SK-N-SH (cell line): ENCODE data around the gene LLGL2. TPM values are rescaled to one million over a fixed set of nuclear protein-coding genes. Genes with fewer than 3 reads are reported as not detected.

Experiments used
- CTCF ChIA-PET: fragments of 300-600, 350-600 bp; formaldehyde crosslinking; extraction: SDS; loops from one replicate; lab custom pipeline; 2021; lab: Yijun Ruan, JAX
- POLR2A ChIA-PET: fragments of 350-600 bp; sonication (Branson Sonifier 250); formaldehyde crosslinking; extraction: SDS; loops from one replicate; lab custom pipeline; 2020; ENCODE audit warnings: antibody characterized with exemption, inconsistent platforms; lab: Yijun Ruan, JAX
- DNase-seq: peaks from one replicate; pipeline ENCODE4 v3.0.0; 2012
- H2AFZ ChIP-seq: fragments of 200-600 bp; sonication (generic); 2 replicates; pipeline ENCODE4 v1.8.1; 2016; ENCODE audit warnings: antibody characterized with exemption, mild to moderate bottlenecking, low read depth
- H3F3A ChIP-seq: fragments of 200-600 bp; sonication (generic); replicated peaks from 2 replicates; pipeline ENCODE3; 2016; ENCODE audit warnings: antibody characterized with exemption, mild to moderate bottlenecking; ENCODE audit not compliant: insufficient read depth
- H3K27ac ChIP-seq, 2 experiments: fragments of 200-500 bp in 1 of 2; fragments of 200-600 bp in 1 of 2; sonication (Bioruptor generic) in 1 of 2; sonication (generic), shearing (Covaris generic) in 1 of 2; 2 replicates each; pipeline versions ENCODE4 v1.5.1 to v1.6.1; 2014 to 2016; ENCODE audit warnings: low read depth in 2 of 2, inconsistent platforms in 1 of 2, low read length in 1 of 2, mild to moderate bottlenecking in 1 of 2, mixed read lengths in 1 of 2
- H3K27me3 ChIP-seq: fragments of 200-600 bp; sonication (generic), shearing (Covaris generic); 2 replicates; pipeline ENCODE4 v1.6.1; 2016; ENCODE audit warnings: mixed run types; ENCODE audit not compliant: insufficient read depth
- H3K36me3 ChIP-seq, 2 experiments: fragments of 200-500 bp in 1 of 2; fragments of 200-600 bp in 1 of 2; sonication (Bioruptor generic) in 1 of 2; sonication (generic) in 1 of 2; replicated peaks in 1 of 2; 2 replicates each; pipeline versions ENCODE3 to v1.5.1; 2014 to 2016; ENCODE audit warnings: low read length in 1 of 2, mild to moderate bottlenecking in 1 of 2; ENCODE audit not compliant: insufficient read depth in 2 of 2, control insufficient read depth in 1 of 2
- H3K4me1 ChIP-seq, 2 experiments: fragments of 200-500 bp in 1 of 2; fragments of 200-600 bp in 1 of 2; sonication (Bioruptor generic) in 1 of 2; sonication (generic), shearing (Covaris generic) in 1 of 2; 2 replicates each; pipeline versions ENCODE4 v1.5.1 to v1.6.1; 2014 to 2016; ENCODE audit warnings: low read depth in 1 of 2, low read length in 1 of 2, mixed run types in 1 of 2; ENCODE audit not compliant: insufficient read depth in 2 of 2, control insufficient read depth in 1 of 2
- H3K4me2 ChIP-seq: fragments of 200-600 bp; sonication (generic), shearing (Covaris generic); 2 replicates; pipeline ENCODE4 v1.6.1; 2017; ENCODE audit warnings: mixed run types
- H3K4me3 ChIP-seq, 2 experiments: fragments of 200-500 bp in 1 of 2; fragments of 200-600 bp in 1 of 2; sonication (Bioruptor generic) in 1 of 2; sonication (generic), shearing (Covaris generic) in 1 of 2; 2 replicates each; pipeline versions ENCODE4 v1.5.1 to v1.8.1; 2014 to 2016; ENCODE audit warnings: low read depth in 2 of 2, inconsistent platforms in 1 of 2, low read length in 1 of 2, mild to moderate bottlenecking in 1 of 2, mixed read lengths in 1 of 2, moderate library complexity in 1 of 2
- H3K79me2 ChIP-seq: fragments of 200-600 bp; sonication (generic); 2 replicates; pipeline ENCODE4 v1.8.1; 2017; ENCODE audit warnings: mild to moderate bottlenecking; ENCODE audit not compliant: insufficient read depth
- H3K9ac ChIP-seq: fragments of 200-600 bp; sonication (generic); 2 replicates; pipeline ENCODE4 v1.6.1; 2017; ENCODE audit warnings: mixed run types
- H3K9me2 ChIP-seq: fragments of 200-600 bp; sonication (generic); 2 replicates; pipeline ENCODE4 v1.6.1; 2017; ENCODE audit warnings: mixed run types
- H3K9me3 ChIP-seq: fragments of 200-600 bp; sonication (generic); 2 replicates; pipeline ENCODE4 v1.6.1; 2017; ENCODE audit warnings: mixed run types, mild to moderate bottlenecking, moderate library complexity
- H4K20me1 ChIP-seq: fragments of 200-600 bp; sonication (generic); 2 replicates; pipeline ENCODE4 v1.6.1; 2017; ENCODE audit warnings: mild to moderate bottlenecking, mixed run types; ENCODE audit not compliant: insufficient read depth
- ELF1 ChIP-seq: IDR thresholded peaks from 2 replicates; pipeline ENCODE4 v1.4.0; 2012
- EP300 ChIP-seq, 2 experiments: IDR thresholded peaks; 2 replicates each; pipeline versions ENCODE4 v1.4.0 to v1.6.1; 2012; ENCODE audit warnings: borderline replicate concordance in 1 of 2, low read depth in 1 of 2, low read length in 1 of 2
- MAX ChIP-seq: IDR thresholded peaks from 2 replicates; pipeline ENCODE4 v1.4.0; 2012; ENCODE audit warnings: low read depth
- PBX3 ChIP-seq: IDR thresholded peaks from 2 replicates; pipeline ENCODE4; 2012
- SIN3A ChIP-seq: IDR thresholded peaks from 2 replicates; pipeline ENCODE4 v1.6.1; 2012; ENCODE audit warnings: low read depth, mild to moderate bottlenecking, low read length, moderate library complexity, borderline replicate concordance
- WGBS: methylation state at CpG from one replicate; pipeline ENCODE4 v1.1.6; 2017; ENCODE audit warnings: low lambda C conversion rate; 5-methylcytosine and 5-hydroxymethylcytosine counted together
- polyA plus RNA-seq, 3 experiments: library from polyadenylated mRNA; depleted of rRNA; stranded (reverse); fragments of >200 nt; gene quantifications; 2 replicates each; pipeline ENCODE4 v1.2.3, GENCODE V29; 2012
- TF ChIP-seq, protein P1 (sequence below): fragments of 150-350 bp; IDR thresholded peaks from 2 replicates; pipeline ENCODE4 v1.6.1; 2016; ENCODE audit warnings: mild to moderate bottlenecking, low read depth, low read length
- TF ChIP-seq, protein P2 (sequence below): IDR thresholded peaks from 2 replicates; pipeline ENCODE4 v1.4.0; 2012; ENCODE audit warnings: low read depth, borderline replicate concordance

LLGL2 gene
- polyA plus RNA-seq, 1 of the 3 experiments (the other 2 are of a cell fraction): 6.7 TPM

DNA sequence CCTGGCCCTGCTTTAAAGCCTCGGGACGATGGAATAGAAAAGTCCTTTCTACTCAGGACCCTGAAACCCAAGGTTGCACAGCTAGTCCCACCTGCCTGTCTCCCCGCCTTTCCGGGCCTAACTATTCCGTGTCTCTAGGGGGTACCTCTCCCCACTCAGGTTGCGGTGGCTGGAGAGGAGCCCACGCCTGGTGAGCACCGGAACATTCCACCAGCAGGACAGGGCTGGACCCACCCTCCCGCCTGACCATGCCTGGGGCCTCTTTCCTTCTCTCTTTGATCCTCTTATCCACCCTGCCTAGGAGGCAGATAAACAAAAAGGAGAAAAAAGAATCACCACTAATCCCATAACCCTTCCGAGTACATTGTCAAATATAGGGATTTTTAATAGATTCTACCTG is 10.9 kb downstream of the LLGL2 start (continued):
- no peak for TF ChIP-seq PBX3

DNA sequence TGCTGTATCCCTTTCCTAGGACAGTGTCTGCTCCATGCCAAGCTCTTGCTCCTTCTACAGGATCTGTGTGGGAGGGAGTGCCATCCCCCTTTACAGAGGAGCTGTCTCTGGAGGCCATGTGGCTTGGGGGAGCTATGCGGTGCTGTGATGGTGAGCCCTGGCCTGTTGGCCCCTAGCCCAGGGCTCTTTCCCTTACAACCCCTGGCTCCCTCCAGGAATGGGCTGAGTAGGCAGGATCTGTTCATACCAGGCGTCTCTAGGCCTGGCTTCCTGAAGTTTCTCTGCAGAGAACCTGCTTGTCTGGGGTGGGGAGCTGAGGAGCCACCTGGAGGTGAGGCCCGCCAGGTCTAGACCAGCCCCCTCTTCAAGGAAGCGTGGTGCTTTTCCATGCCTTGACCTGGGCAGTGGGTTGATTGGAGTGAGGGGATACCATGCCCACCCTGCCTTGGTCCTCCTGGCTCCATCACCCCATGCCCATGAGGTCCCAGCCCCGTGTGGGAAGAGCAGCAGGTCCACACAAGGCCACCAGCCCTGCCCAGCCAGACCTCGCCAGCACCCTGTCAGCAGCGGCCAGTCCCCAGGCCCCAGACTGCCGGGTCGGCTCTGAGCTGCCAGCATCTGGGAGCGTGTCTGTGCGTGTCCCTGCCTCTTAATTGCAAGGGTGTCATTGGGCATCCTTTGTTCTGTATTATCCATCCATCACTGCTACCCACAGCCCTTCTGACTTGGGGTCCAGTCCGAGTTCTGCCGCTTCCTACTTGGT is 14.7 kb downstream of the LLGL2 start:
- POLR2A ChIA-PET: interaction anchor here (0.7 to 0.8 kb wide), 3 partner anchors 11 to 24 kb away, joined by 3 read pairs; partner anchors contain the start of gene TSEN54
- peak overlapping the region in 1 of 2 experiments; percentile 22; a peak in 1 of 4 replicates for H3K27ac ChIP-seq
- H3K36me3 ChIP-seq: no peaks in the 10 kb centered on the region
- H2AFZ ChIP-seq: no peak overlapping the region
- peaks cover 0 to 15% of the 10 kb centered on the region in 2 experiments; a peak in 1 of 4 replicates for H3K4me1 ChIP-seq
- no peaks in the 10 kb centered on the region for H3K9me2 ChIP-seq
- DNase-seq: peak; percentile 70
- no peaks in the 10 kb centered on the region for H3K27me3 ChIP-seq
- no peaks in the 10 kb centered on the region for H3F3A ChIP-seq
- TF ChIP-seq, protein P1, sequence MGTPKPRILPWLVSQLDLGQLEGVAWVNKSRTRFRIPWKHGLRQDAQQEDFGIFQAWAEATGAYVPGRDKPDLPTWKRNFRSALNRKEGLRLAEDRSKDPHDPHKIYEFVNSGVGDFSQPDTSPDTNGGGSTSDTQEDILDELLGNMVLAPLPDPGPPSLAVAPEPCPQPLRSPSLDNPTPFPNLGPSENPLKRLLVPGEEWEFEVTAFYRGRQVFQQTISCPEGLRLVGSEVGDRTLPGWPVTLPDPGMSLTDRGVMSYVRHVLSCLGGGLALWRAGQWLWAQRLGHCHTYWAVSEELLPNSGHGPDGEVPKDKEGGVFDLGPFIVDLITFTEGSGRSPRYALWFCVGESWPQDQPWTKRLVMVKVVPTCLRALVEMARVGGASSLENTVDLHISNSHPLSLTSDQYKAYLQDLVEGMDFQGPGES: no peak
- no peak for TF ChIP-seq MAX
- TF ChIP-seq EP300 (IDR thresholded peaks at IDR 0.05; ENCODE audit: borderline replicate concordance in 1 of 2, low read depth in 1 of 2, low read length in 1 of 2): no peak
- no peak for TF ChIP-seq PBX3
- TF ChIP-seq, protein P2, sequence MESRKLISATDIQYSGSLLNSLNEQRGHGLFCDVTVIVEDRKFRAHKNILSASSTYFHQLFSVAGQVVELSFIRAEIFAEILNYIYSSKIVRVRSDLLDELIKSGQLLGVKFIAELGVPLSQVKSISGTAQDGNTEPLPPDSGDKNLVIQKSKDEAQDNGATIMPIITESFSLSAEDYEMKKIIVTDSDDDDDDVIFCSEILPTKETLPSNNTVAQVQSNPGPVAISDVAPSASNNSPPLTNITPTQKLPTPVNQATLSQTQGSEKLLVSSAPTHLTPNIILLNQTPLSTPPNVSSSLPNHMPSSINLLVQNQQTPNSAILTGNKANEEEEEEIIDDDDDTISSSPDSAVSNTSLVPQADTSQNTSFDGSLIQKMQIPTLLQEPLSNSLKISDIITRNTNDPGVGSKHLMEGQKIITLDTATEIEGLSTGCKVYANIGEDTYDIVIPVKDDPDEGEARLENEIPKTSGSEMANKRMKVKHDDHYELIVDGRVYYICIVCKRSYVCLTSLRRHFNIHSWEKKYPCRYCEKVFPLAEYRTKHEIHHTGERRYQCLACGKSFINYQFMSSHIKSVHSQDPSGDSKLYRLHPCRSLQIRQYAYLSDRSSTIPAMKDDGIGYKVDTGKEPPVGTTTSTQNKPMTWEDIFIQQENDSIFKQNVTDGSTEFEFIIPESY: no peak
- TF ChIP-seq ELF1: no peak
- no peak for TF ChIP-seq SIN3A
- WGBS: 66% methylated on average over 9 of the region's 13 CpGs
- no peak overlapping the region for H3K4me2 ChIP-seq
- no peaks in the 10 kb centered on the region for H4K20me1 ChIP-seq
- H3K9me3 ChIP-seq: no peaks in the 10 kb centered on the region
- no peak overlapping the region for H3K4me3 ChIP-seq
- no peak overlapping the region for H3K9ac ChIP-seq
- CTCF ChIA-PET: interaction anchor here (1.3 to 2.5 kb wide), 7 partner anchors 10 to 210 kb away, joined by 4 to 13 read pairs (median 5); partner anchors contain the start of gene TSEN54
- no peaks in the 10 kb centered on the region for H3K79me2 ChIP-seq
